GM19438 (cell line): ENCODE data around the gene JOSD1.
"Not testable (repeated sequence)": the region's sequence is repeated elsewhere in the genome, so short reads cannot be mapped to it uniquely, and the experiment has no call there.

ENCODE experiments used
- ATAC-seq: cut with Tn5 transposase; IDR thresholded peaks from one replicate; pipeline ENCODE4 v1.9.1; 2021; ENCODE audit warnings: low read depth; ENCODE audit not compliant: unreplicated experiment

Gene JOSD1

DNA sequence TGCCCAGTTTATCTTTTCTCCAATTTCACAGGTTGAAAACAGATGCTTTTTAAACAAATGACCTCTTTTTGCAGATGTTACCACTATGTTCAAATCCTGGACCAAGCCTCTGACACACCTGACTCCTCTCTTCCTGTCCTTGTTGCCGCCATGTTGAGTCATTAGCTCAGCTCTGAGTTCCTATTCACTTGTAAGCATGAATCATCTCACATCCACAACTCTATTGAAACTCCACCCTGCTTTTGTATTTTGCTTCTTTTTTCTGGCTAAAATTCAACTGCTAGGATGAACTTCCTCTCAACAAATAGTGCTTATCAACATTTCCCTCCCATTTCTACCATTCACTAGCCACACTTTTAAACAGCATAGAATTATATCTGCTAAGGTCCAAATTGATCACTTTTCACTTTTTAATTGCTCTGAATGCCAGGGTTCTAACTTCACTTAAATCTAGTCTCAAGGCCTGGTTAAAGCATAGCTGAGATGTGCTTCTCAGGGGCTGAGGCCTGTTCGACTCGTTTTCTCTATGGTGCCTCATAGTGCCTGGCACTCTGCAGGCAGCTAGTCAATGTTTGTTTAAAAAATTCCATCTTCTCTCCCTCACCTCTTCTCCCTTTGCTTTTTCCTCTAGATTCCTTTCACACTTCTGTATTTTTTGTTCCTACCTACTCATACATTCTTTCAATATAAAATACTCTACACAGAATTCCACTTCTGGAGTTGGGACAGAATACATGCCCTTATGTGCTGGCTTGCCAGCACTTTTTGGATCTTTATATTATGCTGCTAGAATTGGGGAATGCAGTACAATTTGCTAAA, 3.9 kb downstream of the JOSD1 start:
- no peak for ATAC-seq

DNA sequence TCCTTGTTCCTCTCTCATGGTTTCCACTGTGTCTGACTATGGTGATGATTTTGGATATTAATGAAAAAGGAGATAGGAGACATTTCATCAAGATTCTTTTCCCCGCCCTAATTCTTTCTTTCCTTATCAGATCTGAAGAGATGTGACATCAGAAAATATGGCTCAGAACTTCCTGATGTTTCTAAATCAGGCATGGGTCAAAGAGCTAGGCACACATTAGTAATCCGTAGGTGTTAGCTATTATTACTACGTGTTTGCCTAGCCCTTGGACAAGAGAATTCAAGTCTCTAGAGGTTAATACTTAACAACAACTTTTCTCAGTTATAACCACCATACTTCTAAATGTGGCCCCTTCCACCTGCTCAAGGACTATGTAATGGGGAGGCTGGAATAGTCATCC, 5.8 kb downstream of the JOSD1 start:
- no peak for ATAC-seq

DNA sequence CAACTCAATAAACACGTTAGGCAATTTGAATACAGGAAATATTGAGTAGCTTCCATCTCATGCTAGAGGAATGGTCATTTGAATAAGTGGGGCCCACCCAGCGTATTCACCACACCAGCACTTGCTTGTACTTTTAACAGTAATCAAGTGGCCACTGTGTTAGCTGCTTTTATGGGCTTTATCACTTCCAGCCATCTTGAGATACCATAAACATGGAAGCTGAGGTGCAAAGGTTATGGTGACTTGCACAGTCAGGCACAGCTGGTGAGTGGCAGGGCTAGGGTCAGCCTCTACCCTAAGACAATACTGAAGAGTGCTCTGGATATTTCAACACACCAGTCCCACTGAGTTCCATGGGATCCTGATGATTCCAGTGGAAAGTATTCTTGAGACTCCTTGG, 6.7 kb downstream of the JOSD1 start:
- no peak for ATAC-seq

DNA sequence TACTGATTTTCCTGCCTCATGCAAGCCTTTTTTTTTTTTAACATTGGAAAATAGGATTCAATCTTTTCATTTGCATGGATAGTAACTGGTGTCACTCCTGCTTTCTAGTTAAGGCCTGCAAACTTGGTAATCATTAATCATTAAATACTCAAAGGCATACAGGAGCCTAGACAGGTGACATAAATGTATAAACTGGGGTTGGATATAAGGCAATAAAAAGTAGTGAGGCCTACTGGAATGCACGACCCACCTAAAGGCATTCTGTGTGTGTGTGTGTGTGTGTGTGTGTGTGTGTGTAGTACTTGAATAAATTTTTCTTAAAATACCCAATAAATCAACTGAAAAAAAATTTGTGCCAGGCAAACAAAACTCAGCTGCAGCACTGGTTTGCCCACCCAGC, 11.1 kb downstream of the JOSD1 start:
- no peak for ATAC-seq

DNA sequence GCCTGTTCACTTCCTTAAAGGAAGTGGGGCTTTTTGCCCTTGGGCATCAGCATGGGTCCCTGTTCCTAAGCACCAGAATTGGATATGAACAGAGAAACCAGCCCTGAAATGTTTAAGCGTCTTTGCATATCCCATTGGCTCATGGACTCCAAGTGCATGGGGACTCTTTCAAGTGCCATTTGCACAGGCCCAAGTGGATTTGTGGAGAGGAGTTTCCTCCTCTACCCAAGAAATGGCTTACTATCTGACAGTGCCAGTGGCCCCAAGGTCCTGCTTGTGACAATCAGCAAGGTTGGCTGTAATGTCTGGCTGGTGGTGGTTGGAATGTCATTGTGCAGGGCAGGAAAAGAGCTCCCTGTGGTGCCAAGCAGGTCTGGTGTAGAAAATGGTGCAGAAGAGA, 15.0 kb downstream of the JOSD1 start:
- ATAC-seq, result no peak

DNA sequence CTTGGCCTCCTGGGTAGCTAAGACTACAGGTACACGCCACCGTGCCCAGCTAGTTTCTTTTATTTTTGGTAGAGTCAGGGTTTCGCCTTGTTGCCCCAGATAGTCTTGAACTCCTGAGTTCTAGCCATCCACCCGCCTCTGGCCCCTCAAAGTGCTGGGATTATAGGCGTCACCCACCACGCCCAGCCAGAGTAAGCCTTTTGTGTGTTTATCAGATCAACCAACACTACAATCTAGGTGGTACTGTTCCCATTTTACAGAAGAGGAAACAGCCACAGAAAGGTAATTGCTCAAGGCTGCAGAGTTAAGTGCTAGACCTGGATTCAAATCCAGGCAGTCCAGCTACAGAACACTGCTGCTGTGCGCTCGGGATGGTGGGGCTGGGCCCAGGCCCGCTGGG, 15.8 kb downstream of the JOSD1 start:
- ATAC-seq, result no peak

DNA sequence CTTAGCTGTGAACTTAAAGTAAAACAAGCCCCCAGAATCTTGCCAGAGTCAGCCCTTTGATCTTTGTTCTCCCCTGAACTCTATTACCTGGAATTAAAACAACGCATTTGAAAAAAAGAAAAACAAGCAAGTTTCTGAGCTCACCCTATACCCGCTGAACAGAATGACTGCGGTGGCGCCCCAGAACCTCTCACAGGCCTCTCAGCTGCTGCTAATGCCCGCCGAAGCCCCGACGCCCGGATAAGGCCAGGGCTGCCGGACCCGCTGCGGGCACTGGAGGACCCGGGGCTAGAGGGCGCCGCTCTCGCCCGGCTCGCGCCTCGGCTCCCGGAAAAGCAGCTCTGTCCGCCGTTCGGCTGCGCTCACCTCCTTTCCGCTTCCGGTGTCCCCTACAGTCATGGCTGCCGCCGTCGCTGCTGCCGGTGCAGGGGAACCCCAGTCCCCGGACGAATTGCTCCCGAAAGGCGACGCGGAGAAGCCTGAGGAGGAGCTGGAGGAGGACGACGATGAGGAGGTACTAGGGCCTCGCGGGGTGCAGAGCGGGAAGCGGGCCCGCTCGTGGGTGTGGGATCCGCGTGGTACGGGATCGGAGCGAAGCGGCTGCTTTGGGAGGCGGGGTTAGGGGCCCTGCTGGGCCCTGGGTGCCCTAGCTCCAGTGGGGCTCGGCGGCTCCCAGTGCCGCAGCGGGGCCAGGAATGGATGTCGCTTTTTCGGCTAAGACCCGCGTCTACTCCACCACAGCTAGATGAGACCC, 19.0 kb downstream of the JOSD1 start, which contains the start of gene TOMM22:
Gene TOMM22 (plus strand): TSS at position 376 of the 754 bp plus-strand sequence. CDS start 22 bp downstream, at position 398.
- ATAC-seq, result peak; percentile 79

DNA sequence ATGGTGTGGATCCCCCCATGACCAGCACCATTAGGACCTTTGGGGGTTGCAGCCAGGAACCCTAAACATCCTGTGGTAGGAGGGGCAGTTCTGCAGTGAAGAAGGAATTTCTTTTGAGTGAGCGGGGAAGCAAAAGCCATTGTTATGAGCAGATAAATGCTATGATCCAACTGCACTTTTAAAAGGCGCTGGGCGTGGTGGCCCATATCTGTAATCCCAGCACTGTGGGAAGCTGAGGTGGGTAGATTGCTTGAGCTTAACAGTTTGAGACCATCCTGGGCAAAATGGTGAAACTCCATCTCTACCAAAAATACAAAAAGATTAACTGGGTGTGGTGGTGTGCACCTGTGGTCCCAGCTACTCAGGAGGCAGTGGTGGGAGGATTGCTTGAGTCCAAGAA, 24.9 kb downstream of the JOSD1 start:
- ATAC-seq, result no peak

DNA sequence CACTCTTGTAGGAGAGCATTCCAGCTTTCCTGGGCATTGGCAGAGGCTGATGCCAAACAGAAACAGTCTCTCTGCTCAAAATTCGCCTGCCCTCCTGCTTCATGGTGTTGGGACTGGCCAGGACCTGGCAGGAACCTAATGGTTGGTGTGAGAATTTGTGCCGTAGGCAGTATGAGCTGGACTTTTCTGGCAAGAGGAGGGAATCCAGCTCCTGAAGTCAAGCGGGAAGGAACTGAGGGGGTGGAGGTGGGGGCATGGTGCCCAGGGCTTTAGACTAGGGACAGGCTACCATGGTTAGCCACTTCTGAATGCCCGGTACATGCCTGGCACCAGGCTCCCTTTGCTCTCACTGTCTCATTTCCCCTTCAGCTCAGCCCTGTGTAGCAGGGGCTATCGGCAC, 25.9 kb downstream of the JOSD1 start:
- ATAC-seq, result no peak

DNA sequence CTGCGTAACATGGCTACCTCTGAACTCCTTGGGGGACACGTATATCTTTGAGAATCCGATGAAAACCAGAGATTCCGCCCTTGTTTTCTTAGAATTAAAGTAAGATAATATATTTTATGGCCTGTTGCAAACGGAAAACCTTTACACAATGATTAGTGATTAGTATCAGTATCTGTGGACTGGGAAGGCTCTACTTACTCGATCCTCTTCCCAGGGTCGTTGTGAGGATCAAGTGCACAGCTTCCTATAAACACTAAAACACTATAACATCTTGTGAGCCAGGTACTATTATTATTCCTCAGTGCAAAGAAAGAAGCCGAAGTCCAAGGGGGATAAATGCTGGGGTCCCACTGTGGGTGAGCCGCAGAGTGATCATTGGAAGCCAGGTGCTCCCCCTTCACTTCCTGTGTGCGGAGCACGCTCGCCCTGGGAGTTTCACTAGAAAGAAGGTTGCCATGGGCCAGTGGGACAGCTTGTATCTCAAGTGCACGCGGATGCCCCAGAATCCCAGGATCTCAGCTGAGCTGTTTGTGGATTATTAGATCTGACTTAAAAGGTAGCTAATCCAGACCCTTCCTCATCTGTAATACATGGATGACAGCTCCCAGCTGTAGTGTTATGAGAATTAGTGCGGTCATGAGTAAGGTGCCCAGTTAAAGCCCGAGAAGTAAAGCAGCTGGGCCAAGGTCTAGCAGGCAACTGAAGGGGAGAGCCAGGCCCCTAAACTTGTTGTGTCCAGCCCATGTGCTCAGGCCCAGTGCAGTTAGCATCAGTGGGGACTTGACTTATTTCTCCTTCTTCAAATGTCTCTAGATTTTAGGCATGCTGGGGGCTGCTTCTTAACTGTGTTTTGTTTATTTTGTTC, 43.5 kb downstream of the JOSD1 start:
- ATAC-seq, result peak; percentile 36

DNA sequence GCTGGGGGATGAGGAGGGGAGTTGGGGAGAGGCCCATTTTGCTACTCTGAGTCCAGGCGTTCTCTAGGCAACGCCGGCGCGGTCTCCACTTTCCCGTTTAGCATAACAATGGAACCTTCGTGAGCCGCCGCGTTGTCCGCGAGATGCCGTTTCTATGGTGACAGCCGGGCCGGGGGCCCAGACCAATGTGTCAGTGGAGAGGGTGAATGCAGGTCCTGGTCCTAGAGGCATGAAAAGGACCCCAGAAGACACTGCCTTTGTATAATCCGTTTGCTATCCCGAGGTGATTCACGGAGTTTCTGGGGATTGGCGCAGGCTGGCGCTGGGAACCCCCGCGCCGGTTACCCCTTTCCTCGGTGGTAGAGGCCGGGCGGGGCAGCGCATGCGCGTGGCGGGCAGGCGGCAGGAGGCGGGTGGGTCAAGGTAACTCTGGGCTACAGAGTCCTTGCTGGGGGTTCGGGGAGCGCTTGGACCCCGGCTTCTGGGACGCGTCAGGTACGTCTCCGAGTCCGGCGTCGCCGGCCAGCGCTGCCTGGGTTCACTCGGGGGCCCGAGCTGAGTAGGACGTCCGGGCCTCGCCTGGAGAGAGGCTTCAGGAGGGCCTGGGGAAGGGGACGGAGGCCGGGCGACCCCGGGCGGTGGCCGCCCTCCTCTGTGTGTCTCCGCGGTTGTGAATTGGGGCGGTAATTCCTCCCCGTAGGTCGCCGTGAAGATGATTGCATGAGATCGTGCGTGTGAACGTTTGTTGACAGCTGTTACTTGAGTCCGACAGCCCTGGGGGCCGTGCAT, 44.3 kb downstream of the JOSD1 start, which contains the start of the genes CBY1 and FAM227A:
Gene CBY1 (plus strand): TSS at position 383 of the 789 bp plus-strand sequence. CDS start 11,417 bp downstream, outside the sequence.
Gene FAM227A (minus strand): TSS at position 137 of the 789 bp plus-strand sequence. CDS start 6,224 bp downstream, outside the sequence.
- peak; percentile 75 for ATAC-seq

DNA sequence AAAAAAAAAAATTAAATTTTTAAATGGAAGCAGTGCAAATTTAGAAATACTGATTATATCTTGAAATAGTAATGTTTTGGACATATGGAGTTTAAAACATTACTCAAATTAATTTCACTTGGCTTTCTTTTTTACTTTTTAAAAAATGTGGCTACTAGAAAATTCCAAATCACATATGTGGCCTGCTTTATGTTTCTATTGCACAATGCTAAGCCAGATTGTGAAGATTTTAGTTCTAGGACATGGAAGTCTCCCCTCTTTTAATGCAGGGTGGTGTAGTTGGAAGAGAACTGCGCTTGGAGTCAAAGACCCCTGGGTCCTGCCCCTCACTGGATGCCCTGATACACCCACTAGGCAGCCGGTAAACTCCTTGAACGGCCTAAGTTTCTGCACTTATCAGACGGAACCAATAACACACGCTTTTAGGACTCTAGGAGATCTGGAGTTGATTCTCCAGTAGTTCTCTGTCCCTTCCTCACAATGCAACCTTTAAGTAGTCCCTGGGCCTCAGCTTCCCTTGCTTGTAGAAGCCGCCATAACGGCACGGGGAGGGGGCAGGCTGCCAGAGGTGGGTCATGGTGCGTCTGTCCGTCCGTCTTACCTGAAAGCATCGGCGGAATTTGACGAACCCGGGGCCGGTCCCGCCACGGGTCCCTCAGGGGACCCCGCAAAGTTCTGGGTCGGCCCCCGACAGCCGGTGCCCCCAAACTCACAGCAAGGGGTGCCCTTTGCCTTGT, 45.1 kb downstream of the JOSD1 start:
- ATAC-seq, result no peak

DNA sequence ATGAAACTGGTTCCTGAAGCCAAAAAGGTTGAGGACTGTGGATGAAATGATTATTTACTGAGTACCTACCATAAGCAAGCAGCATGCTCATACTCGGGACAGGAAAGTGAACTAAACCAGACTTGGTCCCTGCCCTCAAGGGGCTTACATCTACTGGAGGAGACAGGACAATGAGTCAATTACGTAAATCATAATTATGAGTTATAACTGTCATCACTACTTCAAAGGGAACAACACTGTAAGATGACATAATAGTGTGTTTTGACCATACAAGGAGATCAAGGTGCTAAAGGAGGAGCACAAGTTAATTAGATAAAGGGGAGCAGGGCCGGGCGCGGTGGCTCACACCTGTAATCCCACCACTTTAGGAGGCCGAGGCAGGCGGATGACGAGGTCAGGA, 47.0 kb downstream of the JOSD1 start:
- ATAC-seq, result no peak

DNA sequence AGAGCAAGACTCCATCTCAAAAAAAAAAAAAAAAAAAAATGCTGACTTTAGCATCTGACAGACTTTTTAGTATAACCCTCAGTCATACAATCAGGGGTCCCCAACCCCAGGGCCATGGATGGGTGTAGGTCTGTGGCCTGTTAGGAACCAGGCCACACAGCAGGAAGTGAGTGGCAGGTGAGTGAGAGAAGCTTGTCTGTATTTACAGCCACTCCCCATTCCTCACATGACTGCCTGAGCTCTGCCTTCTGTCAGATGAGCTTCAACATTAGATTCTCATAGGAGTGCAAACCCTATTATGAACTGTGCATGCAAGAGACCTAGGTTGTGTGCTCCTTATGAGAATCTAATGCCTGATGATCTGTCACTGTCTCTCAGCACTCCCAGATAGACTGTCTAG, 47.9 kb downstream of the JOSD1 start:
- no peak for ATAC-seq

DNA sequence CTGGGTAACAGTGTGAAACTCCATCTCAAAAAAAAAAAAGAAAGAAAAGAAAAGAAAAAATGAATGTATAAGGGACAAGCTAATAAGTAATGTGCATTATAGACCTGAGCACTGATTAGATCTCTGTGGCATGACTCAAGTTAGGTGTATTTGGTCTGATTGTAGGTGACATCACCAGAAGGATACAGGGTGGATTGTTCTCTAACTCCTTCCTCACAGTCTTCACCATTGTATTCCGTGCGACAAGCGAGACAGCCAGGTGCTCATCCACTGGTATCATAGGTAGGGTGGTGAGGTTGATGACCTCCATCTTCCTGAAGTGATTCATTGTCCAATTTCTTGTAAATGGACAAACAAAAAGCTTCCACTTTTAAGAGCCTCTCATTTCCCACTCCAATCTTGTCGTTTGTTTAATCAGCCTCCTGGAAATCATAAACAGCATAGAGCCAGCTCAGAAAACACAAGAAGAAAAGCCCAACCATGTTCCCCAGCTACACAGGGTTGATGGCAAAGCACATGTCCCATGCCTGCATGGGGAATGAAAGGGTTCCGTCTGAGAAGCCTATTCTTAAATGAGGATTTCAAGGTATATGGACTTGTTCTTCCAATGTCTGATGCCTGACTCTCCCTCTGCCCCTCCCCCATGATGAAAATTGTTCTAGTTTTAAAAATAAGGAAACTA, 50.8 kb downstream of the JOSD1 start:
- ATAC-seq, result no peak

DNA sequence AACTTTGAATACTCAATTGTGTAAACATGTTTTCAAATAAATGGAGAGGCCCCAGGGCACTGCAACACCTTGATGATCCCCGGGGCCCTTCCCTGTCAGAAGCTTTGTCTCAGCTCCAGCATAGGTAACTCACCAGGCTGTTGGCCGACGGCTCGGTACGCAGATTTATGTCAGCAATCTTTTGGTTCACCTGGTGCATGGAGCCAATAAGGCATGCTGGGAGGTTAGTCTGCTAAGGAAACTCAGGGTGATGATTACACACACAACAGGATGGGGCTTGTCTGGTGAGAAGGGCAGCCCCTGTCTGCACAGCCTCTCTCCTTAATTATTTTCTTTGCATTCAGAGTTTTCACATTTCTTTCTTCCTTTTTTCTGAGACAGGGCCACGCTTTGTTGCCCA, 55.3 kb downstream of the JOSD1 start:
- no peak for ATAC-seq

DNA sequence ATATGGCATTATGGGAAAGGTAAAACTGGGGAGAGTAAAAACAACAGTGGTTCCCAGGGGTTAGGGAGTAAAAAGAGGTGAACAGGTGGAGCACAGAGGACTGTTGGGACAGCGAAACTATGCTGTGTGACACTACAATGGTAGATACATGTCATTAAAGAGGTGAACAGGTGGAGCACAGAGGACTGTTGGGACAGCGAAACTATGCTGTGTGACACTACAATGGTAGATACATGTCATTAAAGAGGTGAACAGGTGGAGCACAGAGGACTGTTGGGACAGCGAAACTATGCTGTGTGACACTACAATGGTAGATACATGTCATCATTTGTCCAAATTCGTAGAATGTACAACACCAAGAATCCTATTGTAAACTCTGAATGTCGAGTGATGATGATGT, 56.5 kb downstream of the JOSD1 start:
- ATAC-seq, result not testable (repeated sequence)

DNA sequence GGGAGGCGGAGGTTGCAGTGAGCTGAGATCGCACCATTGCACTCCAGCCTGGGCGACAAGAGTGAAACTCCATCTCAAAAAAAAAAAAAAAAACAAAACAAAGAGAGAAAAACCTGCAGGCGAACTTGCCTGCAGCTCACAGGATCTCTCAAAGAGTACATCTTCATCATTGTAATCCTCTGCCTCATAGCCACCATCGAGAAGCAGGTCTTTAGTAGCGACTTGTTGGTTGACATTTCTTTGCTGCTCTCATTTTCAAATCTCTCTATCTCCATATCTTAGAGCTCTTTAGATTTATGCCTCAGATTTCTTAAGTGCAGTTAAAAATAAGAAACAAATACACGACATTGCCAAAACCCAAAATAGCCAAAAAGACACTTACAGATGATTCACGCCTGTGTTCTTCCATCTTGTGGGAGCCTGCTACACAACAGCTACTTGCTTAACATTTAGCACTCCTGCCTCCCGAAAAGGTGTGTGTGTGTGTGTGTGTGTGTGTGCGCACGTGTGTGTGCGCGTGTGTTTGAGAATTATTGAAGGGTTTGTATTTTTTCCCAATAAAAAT, 59.2 kb downstream of the JOSD1 start:
- no peak for ATAC-seq
